CD4-positive, alpha-beta T cell treated with Interleukin-17A for 1 hour (primary cell): ENCODE results near the gene ZMYM3.
A peak's percentile ranks its signal among the peaks of the same experiment; 100 is the strongest.
"Not testable (repeated sequence)": the region's sequence is repeated elsewhere in the genome, so short reads cannot be mapped to it uniquely, and the experiment has no call there.

Source experiments
- DNase-seq: peaks from one replicate; pipeline ENCODE4 v3.0.0-alpha.2; 2020

The ZMYM3 gene

GRCh38 chrX:71254092-71254963, at the start of gene ZMYM3:
Gene ZMYM3 (minus strand): TSS chrX:71254140. CDS start chrX:71253255, 885 bp downstream.
- DNase-seq: peak; percentile 86

- no peak for DNase-seq
These were observed 48.7 kb upstream of the ZMYM3 start for GRCh38 chrX:71302461-71303213.

GRCh38 chrX:71301195-71301924, 47.4 kb upstream of the ZMYM3 start, which contains the start of gene ITGB1BP2:
Gene ITGB1BP2 (plus strand): TSS chrX:71301750. CDS start chrX:71301807, 57 bp downstream.
- DNase-seq: no peak

- not testable (repeated sequence) for DNase-seq
These were observed 46.6 kb upstream of the ZMYM3 start for GRCh38 chrX:71300495-71300894.

- DNase-seq: not testable (repeated sequence)
These were observed 46.1 kb upstream of the ZMYM3 start for GRCh38 chrX:71300064-71300463.

- DNase-seq: no peak
These were observed 44.2 kb upstream of the ZMYM3 start for GRCh38 chrX:71298119-71298518.

- DNase-seq: no peak
These were observed 42.9 kb upstream of the ZMYM3 start for GRCh38 chrX:71296806-71297205.

- no peak for DNase-seq
These were observed 38.9 kb upstream of the ZMYM3 start for GRCh38 chrX:71292669-71293365.

GRCh38 chrX:71291381-71291780, 37.4 kb upstream of the ZMYM3 start:
- DNase-seq: no peak

GRCh38 chrX:71285929-71286328, 32.0 kb upstream of the ZMYM3 start:
- no peak for DNase-seq

- DNase-seq: peak; percentile 97
These were observed 29.6 kb upstream of the ZMYM3 start, which contains the start of gene NONO for GRCh38 chrX:71283403-71284143. Gene NONO (plus strand): TSS chrX:71283635. CDS start chrX:71290638, 7,003 bp downstream.

GRCh38 chrX:71282514-71283402, 28.8 kb upstream of the ZMYM3 start:
- peak; percentile 75 for DNase-seq

GRCh38 chrX:71281300-71281699, 27.4 kb upstream of the ZMYM3 start:
- DNase-seq: not testable (repeated sequence)

- DNase-seq: not testable (repeated sequence)
These were observed 18.4 kb upstream of the ZMYM3 start for GRCh38 chrX:71272313-71272712.

GRCh38 chrX:71269801-71270395, 16.0 kb upstream of the ZMYM3 start:
- DNase-seq: no peak

- not testable (repeated sequence) for DNase-seq
These were observed 14.7 kb upstream of the ZMYM3 start for GRCh38 chrX:71268624-71269023.

- DNase-seq: no peak
These were observed 2.9 kb upstream of the ZMYM3 start for GRCh38 chrX:71256856-71257255.

GRCh38 chrX:71256051-71256450, 2.1 kb upstream of the ZMYM3 start:
- no peak for DNase-seq

- DNase-seq: peak; percentile 48
These were observed 468 bp downstream of the ZMYM3 start for GRCh38 chrX:71253253-71254091.
